ENCODE data around the gene VPS33A. TPM values are rescaled to one million over a fixed set of nuclear protein-coding genes. Genes with fewer than 3 reads are reported as not detected.

The VPS33A gene
- total and polyA plus RNA-seq, 2 of the 13 experiments (the other 11 are each of a cell fraction or from before 2014, with no cell fraction given): 11.0 to 43.6 TPM

DNA sequence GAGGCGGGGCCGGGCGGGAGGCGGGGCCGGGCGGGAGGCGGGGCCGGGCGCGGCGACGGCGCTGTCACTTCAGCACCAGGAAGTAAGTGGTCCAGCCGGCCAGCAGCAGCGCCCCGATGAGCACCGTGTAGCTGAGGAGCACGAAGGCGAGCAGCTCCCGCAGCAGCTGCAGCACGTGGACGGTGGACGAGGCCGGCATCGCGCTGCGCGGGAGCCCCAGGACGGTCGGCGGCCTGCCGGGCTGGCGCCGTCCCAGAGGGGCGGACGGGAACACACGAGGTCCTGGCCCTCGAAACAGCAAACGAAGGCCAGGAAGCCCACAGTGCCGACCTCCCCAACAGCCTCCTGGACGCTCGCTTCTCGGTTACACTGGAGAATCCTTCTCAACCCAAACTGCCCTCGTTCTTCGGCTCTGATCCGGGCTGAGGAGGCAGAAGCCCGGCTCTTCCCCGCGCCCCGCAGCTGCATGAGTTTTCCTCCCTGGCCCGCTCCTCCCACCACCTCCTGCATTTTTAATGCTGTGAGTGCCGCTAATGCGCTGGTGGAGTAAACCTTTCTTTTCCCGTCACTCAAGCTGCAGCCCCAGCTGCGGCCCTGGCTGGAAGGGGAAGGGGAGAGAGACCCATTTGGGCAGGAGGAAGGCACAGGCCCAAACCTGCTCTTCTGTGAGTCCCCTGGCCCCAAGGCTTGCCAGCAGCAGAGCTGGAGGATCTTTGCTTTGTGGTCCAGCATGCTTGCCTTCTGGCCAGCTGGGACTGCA, 39.7 kb downstream of the VPS33A start (continued):
- TF ChIP-seq MAZ (IDR thresholded peaks at IDR 0.05; ENCODE audit: borderline replicate concordance, low read depth, low read length) (no peak), MAZ (CRISPR knock-in tag; IDR thresholded peaks at IDR 0.05; ENCODE audit: low read depth) (no peak), ATM (IDR thresholded peaks at IDR 0.05; ENCODE audit: borderline replicate concordance) (no peak), ZNF567 (CRISPR knock-in tag; IDR thresholded peaks at IDR 0.05; ENCODE audit: borderline replicate concordance) (no peak), HNRNPH1 (optimal IDR thresholded peaks at IDR 0.05; ENCODE audit: low read depth, low read length) (no peak), DPF2 (CRISPR knock-in tag; IDR thresholded peaks at IDR 0.05; ENCODE audit: borderline replicate concordance, low read depth) (no peak), DNMT1 (CRISPR knock-in tag; IDR thresholded peaks at IDR 0.05) (0 out of 2 replicates have a peak, but pooled peaks have one; percentile 76), ASH2L (IDR thresholded peaks at IDR 0.05; ENCODE audit: insufficient read length, low read depth, low read length) (no peak), DDIT3 (CRISPR knock-in tag; IDR thresholded peaks at IDR 0.05) (no peak), TAF1 (CRISPR knock-in tag; IDR thresholded peaks at IDR 0.05) (no peak), ZNF678 (CRISPR knock-in tag; IDR thresholded peaks at IDR 0.05) (peak; percentile 82; the same call in 1 of the 2 replicates), ZNF83 (CRISPR knock-in tag; IDR thresholded peaks at IDR 0.05; ENCODE audit: borderline replicate concordance) (peak; percentile 90), PHF20 (CRISPR knock-in tag; IDR thresholded peaks at IDR 0.05) (no peak; the same call in 1 of the 2 replicates), NFRKB (IDR thresholded peaks at IDR 0.05) (no peak), PRPF4 (IDR thresholded peaks at IDR 0.05; ENCODE audit: low read depth, low read length, poor library complexity, severe bottlenecking) (no peak), RXRA (CRISPR knock-in tag; IDR thresholded peaks at IDR 0.05) (no peak), ZNF329 (CRISPR knock-in tag; IDR thresholded peaks at IDR 0.05; ENCODE audit: low read depth) (peak; percentile 61; the same call in 1 of the 2 replicates), GPN1 (CRISPR knock-in tag; IDR thresholded peaks at IDR 0.05; ENCODE audit: borderline replicate concordance) (peak; percentile 93; the same call in 1 of the 2 replicates), THYN1 (CRISPR knock-in tag; IDR thresholded peaks at IDR 0.05; ENCODE audit: borderline replicate concordance, low read depth) (no peak), FOXA3 (CRISPR knock-in tag; IDR thresholded peaks at IDR 0.05) (no peak), SP140L (CRISPR knock-in tag; IDR thresholded peaks at IDR 0.05; ENCODE audit: borderline replicate concordance) (peak; percentile 57; the same call in 1 of the 2 replicates), MED13 (CRISPR knock-in tag; IDR thresholded peaks at IDR 0.05) (peak; percentile 89), NFYB (CRISPR knock-in tag; IDR thresholded peaks at IDR 0.05) (no peak), ZNF749 (CRISPR knock-in tag; IDR thresholded peaks at IDR 0.05; ENCODE audit: borderline replicate concordance) (peak; percentile 73; the same call in 1 of the 2 replicates), ZNF33A (CRISPR knock-in tag; IDR thresholded peaks at IDR 0.05; ENCODE audit: borderline replicate concordance) (no peak), SPEN (CRISPR knock-in tag; IDR thresholded peaks at IDR 0.05; ENCODE audit: low read depth) (peak; percentile 16; the same call in 1 of the 2 replicates), SIX4 (CRISPR knock-in tag; IDR thresholded peaks at IDR 0.05) (no peak; the same call in 1 of the 2 replicates), SMYD3 (CRISPR knock-in tag; IDR thresholded peaks at IDR 0.05) (no peak), SOX13 (IDR thresholded peaks at IDR 0.05) (no peak; the same call in 1 of the 2 replicates), SOX13 (CRISPR knock-in tag; conservative IDR thresholded peaks at IDR 0.05 in 1 of 2, IDR thresholded peaks at IDR 0.05 in 1 of 2) (peak in 1 of 2 experiments; percentile 32; a peak in 1 of 4 replicates)
- TF ChIP-seq, protein P1, sequence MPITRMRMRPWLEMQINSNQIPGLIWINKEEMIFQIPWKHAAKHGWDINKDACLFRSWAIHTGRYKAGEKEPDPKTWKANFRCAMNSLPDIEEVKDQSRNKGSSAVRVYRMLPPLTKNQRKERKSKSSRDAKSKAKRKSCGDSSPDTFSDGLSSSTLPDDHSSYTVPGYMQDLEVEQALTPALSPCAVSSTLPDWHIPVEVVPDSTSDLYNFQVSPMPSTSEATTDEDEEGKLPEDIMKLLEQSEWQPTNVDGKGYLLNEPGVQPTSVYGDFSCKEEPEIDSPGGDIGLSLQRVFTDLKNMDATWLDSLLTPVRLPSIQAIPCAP (CRISPR knock-in tag; IDR thresholded peaks at IDR 0.05; ENCODE audit: low read depth): 0 out of 2 replicates have a peak, but pooled peaks have one; percentile 86

Measured in HepG2 (cell line).